DMS53 treated with DMSO at 0.1 percent for 48 hours (cell line): ENCODE data around the gene FAM149B1.
"Not testable (repeated sequence)": the region's sequence is repeated elsewhere in the genome, so short reads cannot be mapped to it uniquely, and the experiment has no call there.

Source experiments
- DNase-seq: peaks from one replicate; lab custom pipeline; 2025; ENCODE audit not compliant: unreplicated experiment; lab: John Stamatoyannopoulos, UW

The FAM149B1 gene

GRCh38 chr10:73167783-73168464 is at the start of gene FAM149B1, which contains the start of gene ECD:
FAM149B1 (plus strand) TSS chr10:73168119; CDS start chr10:73168340, 221 bp downstream.
ECD (minus strand) TSS chr10:73168008; CDS start chr10:73163937, 4,071 bp downstream.
- DNase-seq, result peak; percentile 67

GRCh38 chr10:73119457-73119856 is 48.5 kb upstream of the FAM149B1 start:
- no peak for DNase-seq

GRCh38 chr10:73119952-73120351 is 48.0 kb upstream of the FAM149B1 start:
- no peak for DNase-seq

GRCh38 chr10:73126343-73126742 is 41.6 kb upstream of the FAM149B1 start:
- DNase-seq, result no peak

- DNase-seq, result no peak
Observed at GRCh38 chr10:73131301-73131700, 36.6 kb upstream of the FAM149B1 start.

GRCh38 chr10:73131913-73132686 is 35.8 kb upstream of the FAM149B1 start:
- no peak for DNase-seq

GRCh38 chr10:73134727-73135126 is 33.2 kb upstream of the FAM149B1 start:
- no peak for DNase-seq

- DNase-seq, result no peak
Observed at GRCh38 chr10:73136627-73137026, 31.3 kb upstream of the FAM149B1 start.

GRCh38 chr10:73139251-73139650 is 28.7 kb upstream of the FAM149B1 start:
- DNase-seq, result no peak

- no peak for DNase-seq
Observed at GRCh38 chr10:73141603-73142002, 26.3 kb upstream of the FAM149B1 start.

GRCh38 chr10:73150633-73151413 is 17.1 kb upstream of the FAM149B1 start:
- not testable (repeated sequence) for DNase-seq

GRCh38 chr10:73152009-73152408 is 15.9 kb upstream of the FAM149B1 start:
- no peak for DNase-seq

GRCh38 chr10:73156054-73156453 is 11.9 kb upstream of the FAM149B1 start:
- no peak for DNase-seq

GRCh38 chr10:73159038-73159648 is 8.8 kb upstream of the FAM149B1 start:
- DNase-seq, result peak; percentile 37

GRCh38 chr10:73161079-73161478 is 6.8 kb upstream of the FAM149B1 start:
- no peak for DNase-seq

GRCh38 chr10:73161662-73162061 is 6.3 kb upstream of the FAM149B1 start:
- DNase-seq, result no peak

- no peak for DNase-seq
Observed at GRCh38 chr10:73163096-73163495, 4.8 kb upstream of the FAM149B1 start.

GRCh38 chr10:73166972-73167371 is 947 bp upstream of the FAM149B1 start:
- DNase-seq, result no peak

- DNase-seq, result no peak
Observed at GRCh38 chr10:73167458-73167782, 499 bp upstream of the FAM149B1 start.

- DNase-seq, result no peak
Observed at GRCh38 chr10:73168465-73168803, 515 bp downstream of the FAM149B1 start.

- no peak for DNase-seq
Observed at GRCh38 chr10:73169320-73169719, 1.4 kb downstream of the FAM149B1 start.
